HepG2 (cell line): ENCODE measurements around the gene KIAA1191. TPM values are rescaled to one million over a fixed set of nuclear protein-coding genes. Genes with fewer than 3 reads are reported as not detected.

Source experiments
- ATAC-seq: fragments of 200-7000 bp; cut with Tn5 transposase; 3 replicates; pipeline ENCODE4 v1.9.1; 2020; ENCODE audit warnings: mild to moderate bottlenecking, moderate library complexity
- BruUV-seq: library from RNA; stranded (reverse); fragments of 400-500 nt; replicated peaks from 2 replicates; lab custom pipeline; 2021; lab: Mats Ljungman, UMichigan
- CTCF ChIA-PET: fragments of 300-600 bp; formaldehyde crosslinking; extraction: SDS; loops from one replicate; lab custom pipeline; 2021; ENCODE audit warnings: low total read pairs, inconsistent platforms, low intra/inter-chr PET ratio; lab: Yijun Ruan, JAX
- POLR2A ChIA-PET: fragments of 350-600 bp; sonication (Branson Sonifier 250); formaldehyde crosslinking; loops from one replicate; lab custom pipeline; 2020; ENCODE audit warnings: antibody characterized with exemption, inconsistent platforms; lab: Yijun Ruan, JAX
- DNase-seq: peaks from one replicate; pipeline ENCODE4 v3.0.0-alpha.2; 2015; ENCODE audit warnings: low spot score
- FAIRE-seq: peaks from 3 replicates; lab custom pipeline; 2011; peaks lifted over from hg19 to GRCh38; lab: Jason Lieb, UNC
- H2AFZ ChIP-seq: one replicate; pipeline ENCODE4 v1.6.1; 2011; ENCODE audit warnings: low read length, inconsistent platforms
- H3K27ac ChIP-seq: fragments of 300-600 bp; 3 replicates; pipeline ENCODE4 v1.8.0; 2011; ENCODE audit warnings: mixed run types, mild to moderate bottlenecking, mixed read lengths, low read length, inconsistent platforms; ENCODE audit not compliant: insufficient read depth; ENCODE audit errors: extremely low read length
- H3K27me3 ChIP-seq, 2 experiments: fragments of 200-600 bp in 1 of 2; 2 replicates in 1 of 2; 3 replicates in 1 of 2; pipeline versions ENCODE4 v1.6.0 to v1.8.0; 2011; ENCODE audit warnings: low read length in 2 of 2, mild to moderate bottlenecking in 2 of 2, moderate library complexity in 2 of 2, inconsistent platforms in 1 of 2; ENCODE audit not compliant: insufficient read depth in 2 of 2, control insufficient read depth in 1 of 2
- H3K36me3 ChIP-seq, 2 experiments: fragments of 200-600 bp in 1 of 2; replicated peaks in 1 of 2; 2 replicates in 1 of 2; 3 replicates in 1 of 2; pipeline versions ENCODE4 v1.5.1 to v1.8.0; 2011; ENCODE audit warnings: low read length in 2 of 2, inconsistent platforms in 1 of 2; ENCODE audit not compliant: insufficient read depth in 2 of 2, control insufficient read depth in 1 of 2
- H3K4me1 ChIP-seq: 2 replicates; pipeline ENCODE4 v1.5.1; 2012; ENCODE audit warnings: low read length, inconsistent platforms; ENCODE audit not compliant: insufficient read depth
- H3K4me2 ChIP-seq: 2 replicates; pipeline ENCODE4 v1.6.0; 2011; ENCODE audit warnings: low read depth, low read length, inconsistent platforms
- H3K4me3 ChIP-seq, 3 experiments: fragments of 200-600 bp in 1 of 3; sonication (generic), shearing (Covaris generic) in 1 of 3; replicated peaks in 1 of 3; 2 replicates each; pipeline ENCODE4 v1.5.1; 2011 to 2016; ENCODE audit warnings: low read length in 3 of 3, inconsistent platforms in 2 of 3, low read depth in 2 of 3, mild to moderate bottlenecking in 2 of 3, control low read depth in 1 of 3, mixed read lengths in 1 of 3; ENCODE audit not compliant: insufficient read depth in 1 of 3
- H3K79me2 ChIP-seq: one replicate; pipeline ENCODE4 v1.6.1; 2011; ENCODE audit warnings: low read length, inconsistent platforms; ENCODE audit not compliant: insufficient read depth
- H3K9ac ChIP-seq: 2 replicates; pipeline ENCODE4 v1.6.0; 2011; ENCODE audit warnings: mild to moderate bottlenecking, low read depth, low read length, inconsistent platforms; ENCODE audit not compliant: insufficient read depth
- H3K9me3 ChIP-seq: 2 replicates; pipeline ENCODE4 v1.5.1; 2012; ENCODE audit warnings: mild to moderate bottlenecking, low read length
- H4K20me1 ChIP-seq: 2 replicates; pipeline ENCODE4 v1.6.0; 2011; ENCODE audit warnings: inconsistent platforms, mild to moderate bottlenecking, low read length, moderate library complexity; ENCODE audit not compliant: insufficient read depth
- ASH2L ChIP-seq: fragments of 300-600, 200-600 bp; sonication (generic); IDR thresholded peaks from 2 replicates; pipeline ENCODE4 v1.7.0; 2017; ENCODE audit warnings: low read depth, mild to moderate bottlenecking, moderate library complexity, mixed read lengths, low read length; ENCODE audit not compliant: insufficient read length
- HNRNPL ChIP-seq: fragments of 200-400 bp; formaldehyde crosslinking; IDR thresholded peaks from 2 replicates; pipeline ENCODE4 v1.6.1; 2017; ENCODE audit warnings: mild to moderate bottlenecking, low read depth, low read length
- SOX13 ChIP-seq, 3 experiments: fragments of 450-650 bp in 1 of 3; sonication (generic) in 1 of 3; formaldehyde crosslinking in 1 of 3; IDR thresholded peaks in 2 of 3; conservative IDR thresholded peaks in 1 of 3; 2 replicates each; pipeline versions ENCODE4 v1.5.0 to v1.6.1; 2016 to 2020; ENCODE audit warnings: antibody characterized with exemption in 1 of 3, mild to moderate bottlenecking in 1 of 3, missing compliant biosample characterization in 1 of 3, missing genetic modification reagents in 1 of 3, moderate library complexity in 1 of 3
- STAG1 ChIP-seq: sonication (generic); formaldehyde crosslinking; IDR thresholded peaks from 2 replicates; pipeline ENCODE4 v1.4.0; 2020; ENCODE audit warnings: missing genetic modification reagents
- ZBTB8A ChIP-seq: sonication (generic); formaldehyde crosslinking; IDR thresholded peaks from 2 replicates; pipeline ENCODE4 v1.4.0; 2020; ENCODE audit warnings: mild to moderate bottlenecking, low read depth, missing genetic modification reagents, borderline replicate concordance
- ZNF160 ChIP-seq: sonication (generic); formaldehyde crosslinking; IDR thresholded peaks from 2 replicates; pipeline ENCODE4 v1.8.0; 2022; ENCODE audit warnings: mild to moderate bottlenecking, inconsistent platforms, missing genetic modification reagents
- ZNF652 ChIP-seq: IDR thresholded peaks from 2 replicates; pipeline ENCODE4 v1.6.1; 2016; ENCODE audit warnings: low read depth, borderline replicate concordance
- WGBS: methylation state at CpG from one replicate; pipeline ENCODE4 v1.1.6; 2017; ENCODE audit warnings: low lambda C conversion rate; 5-methylcytosine and 5-hydroxymethylcytosine counted together
- in situ Hi-C: cut with HindIII; loops from 2 replicates; pipeline ENCODE4 v1.10.0; 2017; ENCODE audit warnings: low pct_unique_long_range_greater_than_20kb; ENCODE audit not compliant: extremely low pct_ligation_motif_present
- intact Hi-C: fragments of 100-400 bp; cut with micrococcal nuclease; formaldehyde crosslinking; loops from one replicate; pipeline ENCODE4 v1.10.0; 2022; ENCODE audit not compliant: unreplicated experiment
- polyA plus RNA-seq, 8 experiments: library from polyadenylated mRNA; depleted of rRNA in 3 of 8; stranded (reverse) in 7 of 8; unstranded in 1 of 8; fragments of >200 nt; fragmentation: Illumina TruSeq in 4 of 8; extraction: Trizol in 4 of 8; gene quantifications; 2 replicates each; pipeline versions ENCODE4 v1.2.1 to v1.2.3, GENCODE V29; 2011 to 2016; ENCODE audit warnings: low read depth in 4 of 8, missing spikeins in 1 of 8, mixed read lengths in 1 of 8; ENCODE audit not compliant: insufficient read depth in 1 of 8
- total RNA-seq, 5 experiments: library from RNA; depleted of rRNA; stranded (reverse); fragments of >200 nt; fragmentation: Illumina TruSeq; extraction: Trizol; gene quantifications; 2 replicates each; pipeline ENCODE4 v1.2.3, GENCODE V29; 2016; ENCODE audit warnings: low read depth in 1 of 5
- TF ChIP-seq, protein P1 (sequence below): sonication (generic); formaldehyde crosslinking; IDR thresholded peaks from 2 replicates; pipeline ENCODE4 v1.5.1; 2020; ENCODE audit warnings: mild to moderate bottlenecking, moderate library complexity, missing genetic modification reagents
- TF ChIP-seq, protein P2 (sequence below): sonication (generic); formaldehyde crosslinking; IDR thresholded peaks from 2 replicates; pipeline ENCODE4 v1.4.0; 2020; ENCODE audit warnings: missing genetic modification reagents, borderline replicate concordance
- TF ChIP-seq, protein P3 (sequence below): sonication (generic); formaldehyde crosslinking; IDR thresholded peaks from 2 replicates; pipeline ENCODE4 v1.5.0; 2020; ENCODE audit warnings: mild to moderate bottlenecking, missing genetic modification reagents, moderate library complexity

Gene KIAA1191
- total and polyA plus RNA-seq, 2 of the 13 experiments (the other 11 are each of a cell fraction or from before 2014, with no cell fraction given), result 63.6 to 103 TPM

DNA sequence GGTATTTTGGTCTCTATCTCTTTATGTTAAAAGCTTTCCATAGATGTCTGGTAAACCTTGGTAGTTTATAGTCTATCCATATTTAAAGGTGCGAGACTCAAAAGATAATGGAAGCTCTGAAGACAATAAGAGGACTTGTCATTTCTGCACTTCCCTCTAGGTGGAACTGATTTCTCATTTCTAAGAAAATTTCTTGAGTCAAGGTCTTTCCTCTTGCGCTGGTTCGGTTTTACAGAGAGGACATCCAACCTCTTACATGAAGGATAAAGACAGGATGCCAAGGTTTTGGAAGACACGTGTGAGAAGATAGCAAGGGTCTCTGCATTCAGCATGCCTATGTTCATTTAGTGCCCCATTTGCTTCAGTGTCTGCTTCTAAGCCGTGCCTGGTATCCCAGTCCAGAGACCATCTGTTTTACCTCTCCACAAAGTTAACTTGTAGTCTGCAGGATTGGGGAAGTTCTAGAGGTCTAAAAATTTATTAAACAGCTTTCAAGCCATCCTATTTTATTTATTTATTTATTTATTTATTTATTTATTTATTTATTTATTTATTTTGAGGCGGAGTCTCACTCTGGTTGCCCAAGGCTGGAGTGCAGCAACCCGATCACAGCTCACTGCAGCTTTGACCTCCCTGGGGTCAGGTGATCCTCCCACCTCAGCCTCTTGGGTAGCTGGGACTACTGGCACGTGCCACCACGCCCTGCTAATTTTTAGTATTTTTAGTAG, 41.6 kb downstream of the KIAA1191 start:
- no peak for FAIRE-seq
- in situ Hi-C loops, result no loop called here
- H3K4me3 ChIP-seq, result no peak overlapping the region
- H3K36me3 ChIP-seq, result peaks cover 4 to 15% of the 10 kb centered on the region in 2 experiments; a peak in 4 of 5 replicates
- no peaks in the 10 kb centered on the region for H3K27me3 ChIP-seq
- no peak overlapping the region for H3K4me2 ChIP-seq
- H3K9me3 ChIP-seq, result no peaks in the 10 kb centered on the region
- WGBS, result 93% methylated on average over 9 of the region's 9 CpGs
- ChIA-PET POLR2A (interaction anchor here (0.8 kb wide), 1 partner anchor 42 kb away, joined by 3 read pairs; the partner anchor contains the start of gene KIAA1191), CTCF (no interaction called here)
- intact Hi-C loops, result no loop called here
- no peaks in the 10 kb centered on the region for H3K79me2 ChIP-seq
- no peak overlapping the region for H3K9ac ChIP-seq
- ATAC-seq, result no peak
- no TSS peak for BruUV-seq
- H4K20me1 ChIP-seq, result no peaks in the 10 kb centered on the region
- H3K27ac ChIP-seq, result no peak overlapping the region
- DNase-seq, result peak; percentile 18
- H2AFZ ChIP-seq, result no peak overlapping the region
- TF ChIP-seq STAG1 (CRISPR knock-in tag) (peak; percentile 45), ASH2L (no peak), ZNF160 (CRISPR knock-in tag) (no peak), HNRNPL (no peak), SOX13 (IDR thresholded peaks at IDR 0.05) (no peak), SOX13 (CRISPR knock-in tag; conservative IDR thresholded peaks at IDR 0.05 in 1 of 2, IDR thresholded peaks at IDR 0.05 in 1 of 2) (no peak), ZBTB8A (CRISPR knock-in tag) (no peak), ZNF652 (CRISPR knock-in tag) (no peak)
- TF ChIP-seq, protein P1, sequence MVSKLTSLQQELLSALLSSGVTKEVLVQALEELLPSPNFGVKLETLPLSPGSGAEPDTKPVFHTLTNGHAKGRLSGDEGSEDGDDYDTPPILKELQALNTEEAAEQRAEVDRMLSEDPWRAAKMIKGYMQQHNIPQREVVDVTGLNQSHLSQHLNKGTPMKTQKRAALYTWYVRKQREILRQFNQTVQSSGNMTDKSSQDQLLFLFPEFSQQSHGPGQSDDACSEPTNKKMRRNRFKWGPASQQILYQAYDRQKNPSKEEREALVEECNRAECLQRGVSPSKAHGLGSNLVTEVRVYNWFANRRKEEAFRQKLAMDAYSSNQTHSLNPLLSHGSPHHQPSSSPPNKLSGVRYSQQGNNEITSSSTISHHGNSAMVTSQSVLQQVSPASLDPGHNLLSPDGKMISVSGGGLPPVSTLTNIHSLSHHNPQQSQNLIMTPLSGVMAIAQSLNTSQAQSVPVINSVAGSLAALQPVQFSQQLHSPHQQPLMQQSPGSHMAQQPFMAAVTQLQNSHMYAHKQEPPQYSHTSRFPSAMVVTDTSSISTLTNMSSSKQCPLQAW (CRISPR knock-in tag), result no peak
- TF ChIP-seq, protein P2, sequence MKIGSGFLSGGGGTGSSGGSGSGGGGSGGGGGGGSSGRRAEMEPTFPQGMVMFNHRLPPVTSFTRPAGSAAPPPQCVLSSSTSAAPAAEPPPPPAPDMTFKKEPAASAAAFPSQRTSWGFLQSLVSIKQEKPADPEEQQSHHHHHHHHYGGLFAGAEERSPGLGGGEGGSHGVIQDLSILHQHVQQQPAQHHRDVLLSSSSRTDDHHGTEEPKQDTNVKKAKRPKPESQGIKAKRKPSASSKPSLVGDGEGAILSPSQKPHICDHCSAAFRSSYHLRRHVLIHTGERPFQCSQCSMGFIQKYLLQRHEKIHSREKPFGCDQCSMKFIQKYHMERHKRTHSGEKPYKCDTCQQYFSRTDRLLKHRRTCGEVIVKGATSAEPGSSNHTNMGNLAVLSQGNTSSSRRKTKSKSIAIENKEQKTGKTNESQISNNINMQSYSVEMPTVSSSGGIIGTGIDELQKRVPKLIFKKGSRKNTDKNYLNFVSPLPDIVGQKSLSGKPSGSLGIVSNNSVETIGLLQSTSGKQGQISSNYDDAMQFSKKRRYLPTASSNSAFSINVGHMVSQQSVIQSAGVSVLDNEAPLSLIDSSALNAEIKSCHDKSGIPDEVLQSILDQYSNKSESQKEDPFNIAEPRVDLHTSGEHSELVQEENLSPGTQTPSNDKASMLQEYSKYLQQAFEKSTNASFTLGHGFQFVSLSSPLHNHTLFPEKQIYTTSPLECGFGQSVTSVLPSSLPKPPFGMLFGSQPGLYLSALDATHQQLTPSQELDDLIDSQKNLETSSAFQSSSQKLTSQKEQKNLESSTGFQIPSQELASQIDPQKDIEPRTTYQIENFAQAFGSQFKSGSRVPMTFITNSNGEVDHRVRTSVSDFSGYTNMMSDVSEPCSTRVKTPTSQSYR (CRISPR knock-in tag), result no peak
- TF ChIP-seq, protein P3, sequence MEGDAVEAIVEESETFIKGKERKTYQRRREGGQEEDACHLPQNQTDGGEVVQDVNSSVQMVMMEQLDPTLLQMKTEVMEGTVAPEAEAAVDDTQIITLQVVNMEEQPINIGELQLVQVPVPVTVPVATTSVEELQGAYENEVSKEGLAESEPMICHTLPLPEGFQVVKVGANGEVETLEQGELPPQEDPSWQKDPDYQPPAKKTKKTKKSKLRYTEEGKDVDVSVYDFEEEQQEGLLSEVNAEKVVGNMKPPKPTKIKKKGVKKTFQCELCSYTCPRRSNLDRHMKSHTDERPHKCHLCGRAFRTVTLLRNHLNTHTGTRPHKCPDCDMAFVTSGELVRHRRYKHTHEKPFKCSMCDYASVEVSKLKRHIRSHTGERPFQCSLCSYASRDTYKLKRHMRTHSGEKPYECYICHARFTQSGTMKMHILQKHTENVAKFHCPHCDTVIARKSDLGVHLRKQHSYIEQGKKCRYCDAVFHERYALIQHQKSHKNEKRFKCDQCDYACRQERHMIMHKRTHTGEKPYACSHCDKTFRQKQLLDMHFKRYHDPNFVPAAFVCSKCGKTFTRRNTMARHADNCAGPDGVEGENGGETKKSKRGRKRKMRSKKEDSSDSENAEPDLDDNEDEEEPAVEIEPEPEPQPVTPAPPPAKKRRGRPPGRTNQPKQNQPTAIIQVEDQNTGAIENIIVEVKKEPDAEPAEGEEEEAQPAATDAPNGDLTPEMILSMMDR, result peak; percentile 37
- no peaks in the 10 kb centered on the region for H3K4me1 ChIP-seq
